Measurements from ENCODE around the gene ADPRHL1.

GRCh38 chr13:113383089-113383488 lies 70.2 kb downstream of the ADPRHL1 start:
- TF ChIP-seq CTCF (IDR thresholded peaks at IDR 0.05; ENCODE audit: low read depth, low read length) (no peak), POLR2A (IDR thresholded peaks at IDR 0.05; ENCODE audit: extremely low read depth, insufficient read length) (no peak), MAX (IDR thresholded peaks at IDR 0.05; ENCODE audit: low read depth, low read length) (no peak)

Data from NB4 (cell line).